ENCODE results near the gene GEMIN2. TPM values are rescaled to one million over a fixed set of nuclear protein-coding genes. Genes with fewer than 3 reads are reported as not detected.

The GEMIN2 gene
- total and polyA plus RNA-seq, 2 donors (not counting 3 experiments of a cell fraction or from before 2014, with no cell fraction given): 14.3 to 19.5 TPM

DNA sequence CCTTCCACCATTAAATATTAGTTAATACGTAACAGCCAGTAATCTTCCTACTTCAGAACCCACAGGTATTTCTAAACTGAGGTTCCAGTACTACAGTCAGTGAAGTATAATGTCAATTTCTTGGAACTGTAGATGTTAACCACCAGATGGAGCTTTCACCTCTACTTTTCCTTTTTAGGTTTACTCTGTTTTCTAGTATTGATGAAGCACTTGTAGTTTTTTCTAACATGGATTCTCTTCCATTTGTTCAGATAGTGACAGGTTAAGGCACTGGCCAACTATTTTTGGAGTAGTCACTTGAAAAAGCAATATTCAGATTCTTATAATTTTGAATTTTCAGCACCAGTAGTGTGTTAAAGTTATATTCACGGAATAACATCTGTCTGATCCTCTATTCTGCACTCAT lies 6.5 kb upstream of the GEMIN2 start:
- Histone ChIP-seq H3K4me3 (replicated peaks in 1 of 3; ENCODE audit: insufficient read depth in 1 of 3, low read depth in 1 of 3, low read length in 3 of 3) (no peak overlapping the region), H3K27ac (ENCODE audit: insufficient read depth, low read depth, low read length) (no peak overlapping the region), H3K9me1 (replicated peaks; ENCODE audit: control insufficient read depth, extremely low read depth, insufficient read depth, low read length) (no peaks in the 10 kb centered on the region), H4K20me1 (replicated peaks; ENCODE audit: control insufficient read depth, extremely low read depth, insufficient read depth, low read length) (no peaks in the 10 kb centered on the region), H3K27me3 (ENCODE audit: control insufficient read depth in 2 of 2, insufficient read depth in 2 of 2, low read length in 2 of 2) (no peaks in the 10 kb centered on the region), H3K79me2 (ENCODE audit: control insufficient read depth, insufficient read depth, low read length) (peaks cover 12% of the 10 kb centered on the region), H3K4me1 (ENCODE audit: control insufficient read depth, extremely low read depth, insufficient read depth, low read length) (peaks cover 5% of the 10 kb centered on the region), H3K9ac (replicated peaks; ENCODE audit: extremely low read depth, insufficient read depth, low read length) (no peak overlapping the region), H3K9me3 (replicated peaks; ENCODE audit: control insufficient read depth, insufficient read depth, low read length) (no peaks in the 10 kb centered on the region), H3K4me2 (ENCODE audit: insufficient read depth, low read length) (no peak overlapping the region), H3K36me3 (ENCODE audit: control insufficient read depth in 2 of 2, extremely low read depth in 1 of 2, insufficient read depth in 2 of 2, low read length in 2 of 2) (no peaks in the 10 kb centered on the region), H2AFZ (ENCODE audit: low read depth, low read length) (no peak overlapping the region)
- dilution Hi-C loops (cut with MboI; ENCODE audit: extremely low pct_ligation_motif_present, low sequenced_read_pairs): no loop called here
- ChIA-PET CTCF (interaction anchor here (1.0 to 2.5 kb wide), 7 partner anchors 10 to 325 kb away, joined by 4 to 35 read pairs (median 6); partner anchors contain the start of gene FBXO33), POLR2A (no interaction called here)
- TF ChIP-seq EZH2 (IDR thresholded peaks at IDR 0.05; ENCODE audit: borderline replicate concordance, low read depth, low read length, severe bottlenecking) (no peak), MAX (IDR thresholded peaks at IDR 0.05; ENCODE audit: insufficient read depth, insufficient read length) (no peak), FOS (IDR thresholded peaks at IDR 0.05; ENCODE audit: borderline replicate concordance, insufficient read depth, low read length) (no peak), MYC (IDR thresholded peaks at IDR 0.05; ENCODE audit: low read depth, low read length) (no peak), GATA2 (IDR thresholded peaks at IDR 0.05; ENCODE audit: insufficient read depth, insufficient read length, low read depth, low read length) (no peak)
- TF ChIP-seq, protein P1, sequence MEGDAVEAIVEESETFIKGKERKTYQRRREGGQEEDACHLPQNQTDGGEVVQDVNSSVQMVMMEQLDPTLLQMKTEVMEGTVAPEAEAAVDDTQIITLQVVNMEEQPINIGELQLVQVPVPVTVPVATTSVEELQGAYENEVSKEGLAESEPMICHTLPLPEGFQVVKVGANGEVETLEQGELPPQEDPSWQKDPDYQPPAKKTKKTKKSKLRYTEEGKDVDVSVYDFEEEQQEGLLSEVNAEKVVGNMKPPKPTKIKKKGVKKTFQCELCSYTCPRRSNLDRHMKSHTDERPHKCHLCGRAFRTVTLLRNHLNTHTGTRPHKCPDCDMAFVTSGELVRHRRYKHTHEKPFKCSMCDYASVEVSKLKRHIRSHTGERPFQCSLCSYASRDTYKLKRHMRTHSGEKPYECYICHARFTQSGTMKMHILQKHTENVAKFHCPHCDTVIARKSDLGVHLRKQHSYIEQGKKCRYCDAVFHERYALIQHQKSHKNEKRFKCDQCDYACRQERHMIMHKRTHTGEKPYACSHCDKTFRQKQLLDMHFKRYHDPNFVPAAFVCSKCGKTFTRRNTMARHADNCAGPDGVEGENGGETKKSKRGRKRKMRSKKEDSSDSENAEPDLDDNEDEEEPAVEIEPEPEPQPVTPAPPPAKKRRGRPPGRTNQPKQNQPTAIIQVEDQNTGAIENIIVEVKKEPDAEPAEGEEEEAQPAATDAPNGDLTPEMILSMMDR (IDR thresholded peaks at IDR 0.05; ENCODE audit: extremely low read depth in 1 of 2, insufficient read depth in 1 of 2, low read depth in 1 of 2, low read length in 2 of 2): peak; percentile 10 to 25
- peak; percentile 43 for DNase-seq (ENCODE audit: low read depth, low spot score)
- no TSS peak for BruUV-seq (replicated peaks)
- intact Hi-C loops (cut with micrococcal nuclease): loop anchor here (1.0 kb wide), 2 partner anchors 261 to 319 kb away; no protein-coding TSS in a partner anchor
- peak; percentile 87 for FAIRE-seq

Data from endothelial cell of umbilical vein (primary cell).